HepG2 (cell line): ENCODE measurements around the gene UQCRHL. TPM values are rescaled to one million over a fixed set of nuclear protein-coding genes. Genes with fewer than 3 reads are reported as not detected.

ENCODE experiments used
- EZH2 ChIP-seq: conservative IDR thresholded peaks from 2 replicates; pipeline ENCODE4 v1.6.1; 2012; ENCODE audit warnings: mild to moderate bottlenecking, low read depth, low read length, moderate library complexity
- HDAC6 ChIP-seq: fragments of 200-600 bp; sonication (generic); IDR thresholded peaks from 2 replicates; pipeline ENCODE4 v1.7.0; 2017; ENCODE audit warnings: mild to moderate bottlenecking, antibody characterized with exemption, low read length, low read depth
- SALL2 ChIP-seq: sonication (generic); formaldehyde crosslinking; IDR thresholded peaks from 2 replicates; pipeline ENCODE4 v1.8.1; 2023; ENCODE audit warnings: mild to moderate bottlenecking, missing genetic modification reagents, inconsistent platforms
- SMARCE1 ChIP-seq: fragments of 450-650 bp; IDR thresholded peaks from 2 replicates; pipeline ENCODE4 v1.6.1; 2017; ENCODE audit warnings: borderline replicate concordance
- SOX5 ChIP-seq: IDR thresholded peaks from 2 replicates; pipeline ENCODE4 v1.6.1; 2016; ENCODE audit warnings: borderline replicate concordance
- SRSF1 ChIP-seq: fragments of 200-400 bp; formaldehyde crosslinking; optimal IDR thresholded peaks from 2 replicates; pipeline ENCODE3; 2017; ENCODE audit warnings: mild to moderate bottlenecking, low read depth, low read length, moderate library complexity
- ZBTB8A ChIP-seq: sonication (generic); formaldehyde crosslinking; IDR thresholded peaks from 2 replicates; pipeline ENCODE4 v1.4.0; 2020; ENCODE audit warnings: mild to moderate bottlenecking, low read depth, missing genetic modification reagents, borderline replicate concordance
- ZFY ChIP-seq: sonication (generic); formaldehyde crosslinking; IDR thresholded peaks from 2 replicates; pipeline ENCODE4 v1.4.0; 2020; ENCODE audit warnings: missing genetic modification reagents
- ZNF614 ChIP-seq: IDR thresholded peaks from 2 replicates; pipeline ENCODE4 v1.6.1; 2018; ENCODE audit warnings: missing biosample characterization, missing genetic modification reagents, inconsistent platforms, borderline replicate concordance
- ZNF660 ChIP-seq: sonication (generic); formaldehyde crosslinking; IDR thresholded peaks from 2 replicates; pipeline ENCODE4 v1.5.1; 2020; ENCODE audit warnings: mild to moderate bottlenecking, low read depth, missing genetic modification reagents, borderline replicate concordance
- ZNF773 ChIP-seq: sonication (generic); formaldehyde crosslinking; IDR thresholded peaks from 2 replicates; pipeline ENCODE4 v1.4.0; 2020; ENCODE audit warnings: missing genetic modification reagents, borderline replicate concordance
- polyA plus RNA-seq, 8 experiments: library from polyadenylated mRNA; depleted of rRNA in 3 of 8; stranded (reverse) in 7 of 8; unstranded in 1 of 8; fragments of >200 nt; fragmentation: Illumina TruSeq in 4 of 8; extraction: Trizol in 4 of 8; gene quantifications; 2 replicates each; pipeline versions ENCODE4 v1.2.1 to v1.2.3, GENCODE V29; 2011 to 2016; ENCODE audit warnings: low read depth in 4 of 8, missing spikeins in 1 of 8, mixed read lengths in 1 of 8; ENCODE audit not compliant: insufficient read depth in 1 of 8
- total RNA-seq, 5 experiments: library from RNA; depleted of rRNA; stranded (reverse); fragments of >200 nt; fragmentation: Illumina TruSeq; extraction: Trizol; gene quantifications; 2 replicates each; pipeline ENCODE4 v1.2.3, GENCODE V29; 2016; ENCODE audit warnings: low read depth in 1 of 5
- TF ChIP-seq, protein P1 (sequence below): sonication (generic); formaldehyde crosslinking; conservative IDR thresholded peaks from 2 replicates; pipeline ENCODE4 v1.4.0; 2020; ENCODE audit warnings: mild to moderate bottlenecking, missing genetic modification reagents, moderate library complexity
- TF ChIP-seq, protein P2 (sequence below): IDR thresholded peaks from 2 replicates; pipeline ENCODE4 v1.6.1; 2018; ENCODE audit warnings: missing genetic modification reagents, mild to moderate bottlenecking, missing compliant biosample characterization
- TF ChIP-seq, protein P3 (sequence below): IDR thresholded peaks from 2 replicates; pipeline ENCODE4 v1.6.1; 2018; ENCODE audit warnings: missing genetic modification reagents
- TF ChIP-seq, protein P4 (sequence below): sonication (generic); formaldehyde crosslinking; IDR thresholded peaks from 2 replicates; pipeline ENCODE4 v1.8.1; 2023; ENCODE audit warnings: mild to moderate bottlenecking, inconsistent platforms, moderate library complexity, missing genetic modification reagents, borderline replicate concordance
- TF ChIP-seq, protein P5 (sequence below): sonication (generic); formaldehyde crosslinking; IDR thresholded peaks from 2 replicates; pipeline ENCODE4 v1.9.0; 2022; ENCODE audit warnings: missing genetic modification reagents, mild to moderate bottlenecking, borderline replicate concordance
- TF ChIP-seq, protein P6 (sequence below): sonication (generic); formaldehyde crosslinking; IDR thresholded peaks from 2 replicates; pipeline ENCODE4 v1.4.0; 2020; ENCODE audit warnings: missing genetic modification reagents, borderline replicate concordance

Gene UQCRHL
- total and polyA plus RNA-seq, 2 of the 13 experiments (the other 11 are each of a cell fraction or from before 2014, with no cell fraction given) = 1.8 to 2.3 TPM

DNA sequence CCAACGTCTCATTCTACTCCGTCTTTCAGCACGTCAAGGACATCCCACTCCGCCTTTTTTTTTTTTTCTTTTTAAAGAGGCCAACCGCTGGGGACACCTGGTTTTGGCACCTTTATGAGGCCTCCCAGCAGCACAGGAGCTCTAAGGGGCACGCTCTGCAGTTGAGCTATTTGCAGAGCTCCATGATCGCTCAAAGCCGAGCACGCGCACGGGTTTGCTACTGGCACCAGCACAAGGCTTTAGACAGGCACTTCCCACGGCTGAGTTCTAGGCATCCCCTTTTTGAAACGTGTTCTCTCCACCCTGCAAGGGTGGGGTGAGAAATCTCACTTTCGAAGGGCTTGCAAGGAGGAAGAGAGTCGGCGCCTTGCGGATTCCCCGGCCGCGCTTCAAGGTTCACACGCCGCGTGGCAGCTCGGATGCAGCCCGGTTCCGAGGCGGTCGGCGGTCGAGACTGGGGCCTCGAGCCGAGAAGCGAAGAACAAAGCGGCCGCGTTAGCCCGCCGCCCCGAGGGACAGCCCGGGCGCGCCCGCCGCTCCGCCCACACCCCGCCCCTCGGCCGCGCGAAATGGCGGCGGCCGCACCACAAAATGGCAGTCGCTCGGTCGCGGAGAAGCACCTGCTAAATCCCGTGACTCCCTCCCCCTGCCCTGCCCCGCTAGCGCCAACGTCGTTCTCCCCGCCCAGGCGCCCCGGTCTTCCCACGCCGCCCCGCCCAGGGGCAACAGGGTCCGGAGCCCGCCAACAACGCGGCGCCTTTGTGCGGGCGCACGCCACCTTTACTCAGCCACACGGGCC, 27.2 kb upstream of the UQCRHL start (continued):
- TF ChIP-seq, protein P1, sequence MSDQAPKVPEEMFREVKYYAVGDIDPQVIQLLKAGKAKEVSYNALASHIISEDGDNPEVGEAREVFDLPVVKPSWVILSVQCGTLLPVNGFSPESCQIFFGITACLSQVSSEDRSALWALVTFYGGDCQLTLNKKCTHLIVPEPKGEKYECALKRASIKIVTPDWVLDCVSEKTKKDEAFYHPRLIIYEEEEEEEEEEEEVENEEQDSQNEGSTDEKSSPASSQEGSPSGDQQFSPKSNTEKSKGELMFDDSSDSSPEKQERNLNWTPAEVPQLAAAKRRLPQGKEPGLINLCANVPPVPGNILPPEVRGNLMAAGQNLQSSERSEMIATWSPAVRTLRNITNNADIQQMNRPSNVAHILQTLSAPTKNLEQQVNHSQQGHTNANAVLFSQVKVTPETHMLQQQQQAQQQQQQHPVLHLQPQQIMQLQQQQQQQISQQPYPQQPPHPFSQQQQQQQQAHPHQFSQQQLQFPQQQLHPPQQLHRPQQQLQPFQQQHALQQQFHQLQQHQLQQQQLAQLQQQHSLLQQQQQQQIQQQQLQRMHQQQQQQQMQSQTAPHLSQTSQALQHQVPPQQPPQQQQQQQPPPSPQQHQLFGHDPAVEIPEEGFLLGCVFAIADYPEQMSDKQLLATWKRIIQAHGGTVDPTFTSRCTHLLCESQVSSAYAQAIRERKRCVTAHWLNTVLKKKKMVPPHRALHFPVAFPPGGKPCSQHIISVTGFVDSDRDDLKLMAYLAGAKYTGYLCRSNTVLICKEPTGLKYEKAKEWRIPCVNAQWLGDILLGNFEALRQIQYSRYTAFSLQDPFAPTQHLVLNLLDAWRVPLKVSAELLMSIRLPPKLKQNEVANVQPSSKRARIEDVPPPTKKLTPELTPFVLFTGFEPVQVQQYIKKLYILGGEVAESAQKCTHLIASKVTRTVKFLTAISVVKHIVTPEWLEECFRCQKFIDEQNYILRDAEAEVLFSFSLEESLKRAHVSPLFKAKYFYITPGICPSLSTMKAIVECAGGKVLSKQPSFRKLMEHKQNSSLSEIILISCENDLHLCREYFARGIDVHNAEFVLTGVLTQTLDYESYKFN (CRISPR knock-in tag) = no peak; the same call in none of the 2 replicates
- TF ChIP-seq SRSF1 = no peak
- TF ChIP-seq ZBTB8A (CRISPR knock-in tag) = no peak
- peak; percentile 87; the same call in 1 of the 2 replicates for TF ChIP-seq ZNF773 (CRISPR knock-in tag)
- TF ChIP-seq HDAC6 = no peak
- TF ChIP-seq, protein P2, sequence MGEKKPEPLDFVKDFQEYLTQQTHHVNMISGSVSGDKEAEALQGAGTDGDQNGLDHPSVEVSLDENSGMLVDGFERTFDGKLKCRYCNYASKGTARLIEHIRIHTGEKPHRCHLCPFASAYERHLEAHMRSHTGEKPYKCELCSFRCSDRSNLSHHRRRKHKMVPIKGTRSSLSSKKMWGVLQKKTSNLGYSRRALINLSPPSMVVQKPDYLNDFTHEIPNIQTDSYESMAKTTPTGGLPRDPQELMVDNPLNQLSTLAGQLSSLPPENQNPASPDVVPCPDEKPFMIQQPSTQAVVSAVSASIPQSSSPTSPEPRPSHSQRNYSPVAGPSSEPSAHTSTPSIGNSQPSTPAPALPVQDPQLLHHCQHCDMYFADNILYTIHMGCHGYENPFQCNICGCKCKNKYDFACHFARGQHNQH (CRISPR knock-in tag) = peak; percentile 56; the same call in 1 of the 2 replicates
- no peak for TF ChIP-seq EZH2
- peak; percentile 32; the same call in 1 of the 2 replicates for TF ChIP-seq ZNF614 (CRISPR knock-in tag)
- no peak for TF ChIP-seq ZNF660 (CRISPR knock-in tag)
- TF ChIP-seq SOX5 (CRISPR knock-in tag) = peak; percentile 11; the same call in 1 of the 2 replicates
- TF ChIP-seq, protein P3, sequence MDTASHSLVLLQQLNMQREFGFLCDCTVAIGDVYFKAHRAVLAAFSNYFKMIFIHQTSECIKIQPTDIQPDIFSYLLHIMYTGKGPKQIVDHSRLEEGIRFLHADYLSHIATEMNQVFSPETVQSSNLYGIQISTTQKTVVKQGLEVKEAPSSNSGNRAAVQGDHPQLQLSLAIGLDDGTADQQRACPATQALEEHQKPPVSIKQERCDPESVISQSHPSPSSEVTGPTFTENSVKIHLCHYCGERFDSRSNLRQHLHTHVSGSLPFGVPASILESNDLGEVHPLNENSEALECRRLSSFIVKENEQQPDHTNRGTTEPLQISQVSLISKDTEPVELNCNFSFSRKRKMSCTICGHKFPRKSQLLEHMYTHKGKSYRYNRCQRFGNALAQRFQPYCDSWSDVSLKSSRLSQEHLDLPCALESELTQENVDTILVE (CRISPR knock-in tag) = peak; percentile 88; the same call in 1 of the 2 replicates
- TF ChIP-seq ZFY (CRISPR knock-in tag) = peak; percentile 74
- no peak for TF ChIP-seq SMARCE1
- TF ChIP-seq SALL2 (CRISPR knock-in tag) = peak; percentile 93; the same call in 1 of the 2 replicates
- TF ChIP-seq, protein P4, sequence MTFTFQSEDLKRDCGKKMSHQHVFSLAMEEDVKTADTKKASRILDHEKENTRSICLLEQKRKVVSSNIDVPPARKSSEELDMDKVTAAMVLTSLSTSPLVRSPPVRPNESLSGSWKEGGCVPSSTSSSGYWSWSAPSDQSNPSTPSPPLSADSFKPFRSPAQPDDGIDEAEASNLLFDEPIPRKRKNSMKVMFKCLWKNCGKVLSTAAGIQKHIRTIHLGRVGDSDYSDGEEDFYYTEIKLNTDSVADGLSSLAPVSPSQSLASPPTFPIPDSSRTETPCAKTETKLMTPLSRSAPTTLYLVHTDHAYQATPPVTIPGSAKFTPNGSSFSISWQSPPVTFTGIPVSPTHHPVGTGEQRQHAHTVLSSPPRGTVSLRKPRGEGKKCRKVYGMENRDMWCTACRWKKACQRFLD (CRISPR knock-in tag) = peak; percentile 20; the same call in 1 of the 2 replicates
- TF ChIP-seq, protein P5, sequence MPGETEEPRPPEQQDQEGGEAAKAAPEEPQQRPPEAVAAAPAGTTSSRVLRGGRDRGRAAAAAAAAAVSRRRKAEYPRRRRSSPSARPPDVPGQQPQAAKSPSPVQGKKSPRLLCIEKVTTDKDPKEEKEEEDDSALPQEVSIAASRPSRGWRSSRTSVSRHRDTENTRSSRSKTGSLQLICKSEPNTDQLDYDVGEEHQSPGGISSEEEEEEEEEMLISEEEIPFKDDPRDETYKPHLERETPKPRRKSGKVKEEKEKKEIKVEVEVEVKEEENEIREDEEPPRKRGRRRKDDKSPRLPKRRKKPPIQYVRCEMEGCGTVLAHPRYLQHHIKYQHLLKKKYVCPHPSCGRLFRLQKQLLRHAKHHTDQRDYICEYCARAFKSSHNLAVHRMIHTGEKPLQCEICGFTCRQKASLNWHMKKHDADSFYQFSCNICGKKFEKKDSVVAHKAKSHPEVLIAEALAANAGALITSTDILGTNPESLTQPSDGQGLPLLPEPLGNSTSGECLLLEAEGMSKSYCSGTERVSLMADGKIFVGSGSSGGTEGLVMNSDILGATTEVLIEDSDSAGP (CRISPR knock-in tag) = peak; percentile 97
- TF ChIP-seq, protein P6, sequence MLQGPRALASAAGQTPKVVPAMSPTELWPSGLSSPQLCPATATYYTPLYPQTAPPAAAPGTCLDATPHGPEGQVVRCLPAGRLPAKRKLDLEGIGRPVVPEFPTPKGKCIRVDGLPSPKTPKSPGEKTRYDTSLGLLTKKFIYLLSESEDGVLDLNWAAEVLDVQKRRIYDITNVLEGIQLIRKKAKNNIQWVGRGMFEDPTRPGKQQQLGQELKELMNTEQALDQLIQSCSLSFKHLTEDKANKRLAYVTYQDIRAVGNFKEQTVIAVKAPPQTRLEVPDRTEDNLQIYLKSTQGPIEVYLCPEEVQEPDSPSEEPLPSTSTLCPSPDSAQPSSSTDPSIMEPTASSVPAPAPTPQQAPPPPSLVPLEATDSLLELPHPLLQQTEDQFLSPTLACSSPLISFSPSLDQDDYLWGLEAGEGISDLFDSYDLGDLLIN (CRISPR knock-in tag) = no peak; the same call in 1 of the 2 replicates
